Anterior cingulate cortex (tissue), 58 donors: ENCODE measurements around the gene PPP1R9A.
A peak's percentile ranks its signal among the peaks of the same experiment; 100 is the strongest.

Source experiments
- DNase-seq, 58 donors: peaks; one replicate each; lab custom pipeline; 2025; lab: John Stamatoyannopoulos, UW

Gene PPP1R9A

GRCh38 chr7:95297041-95297440, 389.6 kb downstream of the PPP1R9A start:
- DNase-seq: no peak

- DNase-seq: no peak
Measured at GRCh38 chr7:95298091-95298490, 390.7 kb downstream of the PPP1R9A start.

GRCh38 chr7:95303013-95303905, 395.9 kb downstream of the PPP1R9A start:
- no peak for DNase-seq

GRCh38 chr7:95304990-95305389, 397.6 kb downstream of the PPP1R9A start:
- no peak for DNase-seq

GRCh38 chr7:95309951-95310350, 402.6 kb downstream of the PPP1R9A start:
- no peak for DNase-seq

- no peak for DNase-seq
Measured at GRCh38 chr7:95311389-95311788, 404.0 kb downstream of the PPP1R9A start.

GRCh38 chr7:95312561-95312960, 405.2 kb downstream of the PPP1R9A start:
- DNase-seq: no peak

GRCh38 chr7:95316588-95316987, 409.2 kb downstream of the PPP1R9A start:
- no peak for DNase-seq

GRCh38 chr7:95317546-95317945, 410.2 kb downstream of the PPP1R9A start:
- no peak for DNase-seq

- DNase-seq: no peak
Measured at GRCh38 chr7:95317966-95318365, 410.6 kb downstream of the PPP1R9A start.

- DNase-seq: no peak
Measured at GRCh38 chr7:95318501-95319100, 411.2 kb downstream of the PPP1R9A start.

- DNase-seq: no peak
Measured at GRCh38 chr7:95319570-95319969, 412.2 kb downstream of the PPP1R9A start.

- DNase-seq: no peak
Measured at GRCh38 chr7:95320651-95321050, 413.3 kb downstream of the PPP1R9A start.

GRCh38 chr7:95321720-95322119, 414.3 kb downstream of the PPP1R9A start:
- no peak for DNase-seq

- no peak for DNase-seq
Measured at GRCh38 chr7:95322396-95322795, 415.0 kb downstream of the PPP1R9A start.

- no peak for DNase-seq
Measured at GRCh38 chr7:95322854-95323253, 415.5 kb downstream of the PPP1R9A start.

- no peak for DNase-seq
Measured at GRCh38 chr7:95323410-95324129, 416.2 kb downstream of the PPP1R9A start.

- no peak for DNase-seq
Measured at GRCh38 chr7:95324431-95324830, 417.0 kb downstream of the PPP1R9A start, which contains the start of gene PON1. PON1 (minus strand) TSS chr7:95324532; CDS start chr7:95324475, 57 bp downstream.

- no peak for DNase-seq
Measured at GRCh38 chr7:95327356-95327755, 420.0 kb downstream of the PPP1R9A start.

GRCh38 chr7:95330204-95330960, 423.0 kb downstream of the PPP1R9A start:
- peak in 3 of 58 donors; percentile 2 to 21 (median 19) for DNase-seq
